GM12801 (cell line): ENCODE data around the gene CCDC27.

Source experiments
- TF ChIP-seq, protein P1 (sequence below): IDR thresholded peaks from one replicate; pipeline ENCODE4 v1.5.1; 2011; ENCODE audit warnings: control low read depth; ENCODE audit not compliant: insufficient read length; ENCODE audit errors: extremely low read depth

CCDC27 gene

DNA sequence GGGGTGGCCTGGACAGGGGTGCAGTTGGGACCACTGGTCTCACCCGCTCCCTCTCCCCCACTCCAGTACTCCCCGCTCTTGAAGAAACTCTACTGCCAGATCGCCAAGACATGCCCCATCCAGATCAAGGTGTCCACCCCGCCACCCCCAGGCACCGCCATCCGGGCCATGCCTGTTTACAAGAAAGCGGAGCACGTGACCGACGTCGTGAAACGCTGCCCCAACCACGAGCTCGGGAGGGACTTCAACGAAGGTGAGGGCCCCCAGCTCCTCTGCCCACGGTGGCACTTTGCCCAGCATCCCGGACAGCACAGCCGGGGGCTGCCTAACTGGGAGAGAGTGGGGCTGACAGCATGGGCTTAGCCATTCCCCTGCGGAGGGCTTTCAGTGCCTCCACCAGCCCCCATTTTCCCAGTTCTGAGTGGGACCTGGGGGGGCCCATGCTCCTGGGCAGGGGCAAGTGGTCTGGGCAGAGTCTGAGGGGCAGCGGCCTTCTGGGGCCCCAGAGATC lies 30.2 kb upstream of the CCDC27 start:
- TF ChIP-seq, protein P1, sequence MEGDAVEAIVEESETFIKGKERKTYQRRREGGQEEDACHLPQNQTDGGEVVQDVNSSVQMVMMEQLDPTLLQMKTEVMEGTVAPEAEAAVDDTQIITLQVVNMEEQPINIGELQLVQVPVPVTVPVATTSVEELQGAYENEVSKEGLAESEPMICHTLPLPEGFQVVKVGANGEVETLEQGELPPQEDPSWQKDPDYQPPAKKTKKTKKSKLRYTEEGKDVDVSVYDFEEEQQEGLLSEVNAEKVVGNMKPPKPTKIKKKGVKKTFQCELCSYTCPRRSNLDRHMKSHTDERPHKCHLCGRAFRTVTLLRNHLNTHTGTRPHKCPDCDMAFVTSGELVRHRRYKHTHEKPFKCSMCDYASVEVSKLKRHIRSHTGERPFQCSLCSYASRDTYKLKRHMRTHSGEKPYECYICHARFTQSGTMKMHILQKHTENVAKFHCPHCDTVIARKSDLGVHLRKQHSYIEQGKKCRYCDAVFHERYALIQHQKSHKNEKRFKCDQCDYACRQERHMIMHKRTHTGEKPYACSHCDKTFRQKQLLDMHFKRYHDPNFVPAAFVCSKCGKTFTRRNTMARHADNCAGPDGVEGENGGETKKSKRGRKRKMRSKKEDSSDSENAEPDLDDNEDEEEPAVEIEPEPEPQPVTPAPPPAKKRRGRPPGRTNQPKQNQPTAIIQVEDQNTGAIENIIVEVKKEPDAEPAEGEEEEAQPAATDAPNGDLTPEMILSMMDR: no peak

- TF ChIP-seq, protein P1: no peak
These were observed 29.4 kb upstream of the CCDC27 start for GRCh38 chr1:3722846-3723245.

GRCh38 chr1:3724416-3725030 lies 27.7 kb upstream of the CCDC27 start:
- TF ChIP-seq, protein P1: peak; percentile 84

DNA sequence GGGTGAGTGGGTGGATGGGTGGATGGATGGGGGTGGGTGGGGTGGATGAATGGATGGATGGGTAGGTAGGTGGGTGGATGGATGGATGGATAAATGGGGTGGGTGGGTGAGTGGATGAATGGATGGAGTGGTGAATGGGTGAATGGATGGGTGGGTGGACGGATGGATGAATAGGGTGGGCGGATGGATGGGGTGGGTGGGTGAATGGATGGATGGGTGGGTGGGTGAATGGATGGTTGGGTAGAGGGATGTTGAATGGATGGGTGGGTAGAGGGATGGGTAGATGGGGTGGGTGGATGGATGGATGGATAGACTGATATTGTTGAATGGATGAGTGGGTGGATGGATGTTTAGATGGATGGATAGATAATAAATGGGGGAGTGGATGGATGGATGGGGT lies 26.9 kb upstream of the CCDC27 start:
- TF ChIP-seq, protein P1: no peak

DNA sequence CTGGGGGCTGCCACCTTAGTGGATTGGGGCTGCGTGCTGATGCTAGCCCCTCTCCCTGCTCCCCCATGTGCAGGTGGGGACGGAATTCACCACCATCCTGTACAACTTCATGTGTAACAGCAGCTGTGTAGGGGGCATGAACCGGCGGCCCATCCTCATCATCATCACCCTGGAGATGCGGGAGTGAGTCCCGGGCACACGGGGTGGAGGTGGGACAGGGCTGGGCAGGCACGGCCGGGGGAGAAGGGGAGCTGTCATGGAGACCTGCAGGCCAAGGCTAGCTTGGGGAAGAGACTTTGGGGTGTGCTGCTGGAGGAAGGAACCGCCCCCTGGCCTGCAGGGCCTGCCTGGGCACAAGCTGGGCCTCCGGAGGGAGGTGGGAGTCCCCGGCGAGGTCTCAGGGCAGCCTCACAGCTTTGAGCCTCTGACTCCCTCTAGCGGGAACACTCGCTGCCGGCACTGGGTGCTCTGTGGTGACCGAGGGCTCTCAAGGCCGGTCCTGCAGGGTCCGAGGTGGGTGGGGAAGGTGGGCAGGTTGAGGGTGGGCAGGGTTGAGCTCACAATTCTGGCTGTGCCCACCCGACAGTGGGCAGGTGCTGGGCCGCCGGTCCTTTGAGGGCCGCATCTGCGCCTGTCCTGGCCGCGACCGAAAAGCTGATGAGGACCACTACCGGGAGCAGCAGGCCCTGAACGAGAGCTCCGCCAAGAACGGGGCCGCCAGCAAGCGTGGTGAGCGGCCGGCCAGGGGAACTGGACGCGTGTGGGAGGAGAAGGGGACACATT lies 25.0 kb upstream of the CCDC27 start:
- TF ChIP-seq, protein P1: no peak

DNA sequence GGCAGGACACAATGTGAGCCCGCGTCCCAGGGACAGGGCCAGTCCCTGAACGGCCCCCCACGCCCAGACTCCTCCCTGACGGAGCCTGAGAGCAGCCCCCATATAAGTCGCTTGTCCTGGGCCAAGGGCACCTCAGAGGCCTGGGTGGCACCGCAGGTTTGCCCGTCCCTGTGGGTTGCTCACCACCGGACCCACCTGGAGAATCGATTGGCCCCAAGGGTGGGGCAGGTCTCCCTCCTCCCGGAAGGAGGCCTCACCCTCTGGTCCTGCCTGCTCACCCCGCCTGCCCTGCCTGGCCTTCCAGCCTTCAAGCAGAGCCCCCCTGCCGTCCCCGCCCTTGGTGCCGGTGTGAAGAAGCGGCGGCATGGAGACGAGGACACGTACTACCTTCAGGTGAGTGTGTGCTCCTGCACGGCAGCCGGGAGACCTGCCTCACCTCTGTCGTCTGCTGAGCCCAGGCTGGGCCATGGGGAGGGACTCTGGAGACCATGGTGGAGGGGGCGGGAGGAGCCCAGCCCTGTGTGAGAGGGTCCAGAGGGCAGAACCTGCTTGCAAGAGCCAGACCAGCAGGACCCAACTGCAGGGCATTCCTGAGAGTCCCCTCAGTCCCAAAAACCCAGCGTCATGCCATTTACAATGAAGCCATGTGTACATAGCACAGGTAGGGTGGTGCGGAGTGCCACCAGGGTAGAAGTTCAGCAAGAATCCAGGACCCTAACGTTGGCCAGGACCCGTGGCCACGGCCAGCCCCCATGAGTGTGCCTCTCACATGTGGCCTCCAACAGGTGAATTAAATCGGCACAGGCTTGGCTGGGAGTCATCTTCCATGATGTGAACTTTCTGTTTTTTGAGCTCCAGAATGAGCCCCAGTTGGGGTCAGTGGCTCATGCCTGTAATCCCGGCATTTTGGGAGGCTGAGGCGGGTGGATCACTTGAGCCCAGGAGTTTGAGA lies 24.1 kb upstream of the CCDC27 start:
- TF ChIP-seq, protein P1: no peak
